SK-N-SH (cell line): Measurements from ENCODE around the gene LHX5. TPM values are rescaled to one million over a fixed set of nuclear protein-coding genes. Genes with fewer than 3 reads are reported as not detected.

Source experiments
- CTCF ChIA-PET: fragments of 300-600, 350-600 bp; formaldehyde crosslinking; extraction: SDS; loops from one replicate; lab custom pipeline; 2021; lab: Yijun Ruan, JAX
- POLR2A ChIA-PET: fragments of 350-600 bp; sonication (Branson Sonifier 250); formaldehyde crosslinking; extraction: SDS; loops from one replicate; lab custom pipeline; 2020; ENCODE audit warnings: antibody characterized with exemption, inconsistent platforms; lab: Yijun Ruan, JAX
- DNase-seq: peaks from one replicate; pipeline ENCODE4 v3.0.0; 2012
- H2AFZ ChIP-seq: fragments of 200-600 bp; sonication (generic); 2 replicates; pipeline ENCODE4 v1.8.1; 2016; ENCODE audit warnings: antibody characterized with exemption, mild to moderate bottlenecking, low read depth
- H3F3A ChIP-seq: fragments of 200-600 bp; sonication (generic); replicated peaks from 2 replicates; pipeline ENCODE3; 2016; ENCODE audit warnings: antibody characterized with exemption, mild to moderate bottlenecking; ENCODE audit not compliant: insufficient read depth
- H3K27ac ChIP-seq, 2 experiments: fragments of 200-500 bp in 1 of 2; fragments of 200-600 bp in 1 of 2; sonication (Bioruptor generic) in 1 of 2; sonication (generic), shearing (Covaris generic) in 1 of 2; 2 replicates each; pipeline versions ENCODE4 v1.5.1 to v1.6.1; 2014 to 2016; ENCODE audit warnings: low read depth in 2 of 2, inconsistent platforms in 1 of 2, low read length in 1 of 2, mild to moderate bottlenecking in 1 of 2, mixed read lengths in 1 of 2
- H3K27me3 ChIP-seq: fragments of 200-600 bp; sonication (generic), shearing (Covaris generic); 2 replicates; pipeline ENCODE4 v1.6.1; 2016; ENCODE audit warnings: mixed run types; ENCODE audit not compliant: insufficient read depth
- H3K36me3 ChIP-seq, 2 experiments: fragments of 200-500 bp in 1 of 2; fragments of 200-600 bp in 1 of 2; sonication (Bioruptor generic) in 1 of 2; sonication (generic) in 1 of 2; replicated peaks in 1 of 2; 2 replicates each; pipeline versions ENCODE3 to v1.5.1; 2014 to 2016; ENCODE audit warnings: low read length in 1 of 2, mild to moderate bottlenecking in 1 of 2; ENCODE audit not compliant: insufficient read depth in 2 of 2, control insufficient read depth in 1 of 2
- H3K4me1 ChIP-seq, 2 experiments: fragments of 200-500 bp in 1 of 2; fragments of 200-600 bp in 1 of 2; sonication (Bioruptor generic) in 1 of 2; sonication (generic), shearing (Covaris generic) in 1 of 2; 2 replicates each; pipeline versions ENCODE4 v1.5.1 to v1.6.1; 2014 to 2016; ENCODE audit warnings: low read depth in 1 of 2, low read length in 1 of 2, mixed run types in 1 of 2; ENCODE audit not compliant: insufficient read depth in 2 of 2, control insufficient read depth in 1 of 2
- H3K4me2 ChIP-seq: fragments of 200-600 bp; sonication (generic), shearing (Covaris generic); 2 replicates; pipeline ENCODE4 v1.6.1; 2017; ENCODE audit warnings: mixed run types
- H3K4me3 ChIP-seq, 2 experiments: fragments of 200-500 bp in 1 of 2; fragments of 200-600 bp in 1 of 2; sonication (Bioruptor generic) in 1 of 2; sonication (generic), shearing (Covaris generic) in 1 of 2; 2 replicates each; pipeline versions ENCODE4 v1.5.1 to v1.8.1; 2014 to 2016; ENCODE audit warnings: low read depth in 2 of 2, inconsistent platforms in 1 of 2, low read length in 1 of 2, mild to moderate bottlenecking in 1 of 2, mixed read lengths in 1 of 2, moderate library complexity in 1 of 2
- H3K79me2 ChIP-seq: fragments of 200-600 bp; sonication (generic); 2 replicates; pipeline ENCODE4 v1.8.1; 2017; ENCODE audit warnings: mild to moderate bottlenecking; ENCODE audit not compliant: insufficient read depth
- H3K9ac ChIP-seq: fragments of 200-600 bp; sonication (generic); 2 replicates; pipeline ENCODE4 v1.6.1; 2017; ENCODE audit warnings: mixed run types
- H3K9me2 ChIP-seq: fragments of 200-600 bp; sonication (generic); 2 replicates; pipeline ENCODE4 v1.6.1; 2017; ENCODE audit warnings: mixed run types
- H3K9me3 ChIP-seq: fragments of 200-600 bp; sonication (generic); 2 replicates; pipeline ENCODE4 v1.6.1; 2017; ENCODE audit warnings: mixed run types, mild to moderate bottlenecking, moderate library complexity
- H4K20me1 ChIP-seq: fragments of 200-600 bp; sonication (generic); 2 replicates; pipeline ENCODE4 v1.6.1; 2017; ENCODE audit warnings: mild to moderate bottlenecking, mixed run types; ENCODE audit not compliant: insufficient read depth
- CHD2 ChIP-seq: fragments of 150-350 bp; IDR thresholded peaks from 2 replicates; pipeline ENCODE4 v1.6.1; 2018; ENCODE audit warnings: low read length; ENCODE audit not compliant: partially characterized antibody
- ELF1 ChIP-seq: IDR thresholded peaks from 2 replicates; pipeline ENCODE4 v1.4.0; 2012
- EP300 ChIP-seq, 2 experiments: IDR thresholded peaks; 2 replicates each; pipeline versions ENCODE4 v1.4.0 to v1.6.1; 2012; ENCODE audit warnings: borderline replicate concordance in 1 of 2, low read depth in 1 of 2, low read length in 1 of 2
- EZH2phosphoT487 ChIP-seq: fragments of 200-600 bp; sonication (generic); IDR thresholded peaks from 2 replicates; pipeline ENCODE4 v1.6.1; 2017; ENCODE audit warnings: low read depth, mixed run types, mild to moderate bottlenecking, antibody characterized with exemption, moderate library complexity, borderline replicate concordance
- FOXJ3 ChIP-seq: sonication (generic); formaldehyde crosslinking; IDR thresholded peaks from 2 replicates; pipeline ENCODE4 v1.5.1; 2020; ENCODE audit warnings: mild to moderate bottlenecking, missing genetic modification reagents
- FOXM1 ChIP-seq: IDR thresholded peaks from 2 replicates; pipeline ENCODE4 v1.4.0; 2012; ENCODE audit warnings: low read depth, mild to moderate bottlenecking
- GABPA ChIP-seq: IDR thresholded peaks from 2 replicates; pipeline ENCODE4 v1.4.0; 2012; ENCODE audit warnings: low read depth, mild to moderate bottlenecking
- GATA2 ChIP-seq: sonication (generic); formaldehyde crosslinking; IDR thresholded peaks from 2 replicates; pipeline ENCODE4 v1.5.0; 2020; ENCODE audit warnings: mild to moderate bottlenecking, missing genetic modification reagents
- MEF2A ChIP-seq: IDR thresholded peaks from 2 replicates; pipeline ENCODE4 v1.4.0; 2012; ENCODE audit warnings: low read depth, borderline replicate concordance
- NFIC ChIP-seq: IDR thresholded peaks from 2 replicates; pipeline ENCODE4 v1.4.0; 2012; ENCODE audit warnings: borderline replicate concordance
- RCOR1 ChIP-seq: fragments of 150-350 bp; IDR thresholded peaks from 2 replicates; pipeline ENCODE4 v1.6.1; 2017; ENCODE audit warnings: antibody characterized with exemption, low read length
- RFX5 ChIP-seq: IDR thresholded peaks from 2 replicates; pipeline ENCODE4 v1.6.1; 2012; ENCODE audit warnings: mild to moderate bottlenecking, improper control_type of control experiment, low read length
- SIN3A ChIP-seq: IDR thresholded peaks from 2 replicates; pipeline ENCODE4 v1.6.1; 2012; ENCODE audit warnings: low read depth, mild to moderate bottlenecking, low read length, moderate library complexity, borderline replicate concordance
- SMC3 ChIP-seq: IDR thresholded peaks from 2 replicates; pipeline ENCODE4 v1.6.1; 2012; ENCODE audit warnings: low read depth, low read length, improper control_type of control experiment
- TAF1 ChIP-seq: IDR thresholded peaks from 2 replicates; pipeline ENCODE4 v1.6.1; 2012; ENCODE audit warnings: low read depth, mild to moderate bottlenecking, low read length, moderate library complexity, borderline replicate concordance
- TEAD4 ChIP-seq: IDR thresholded peaks from 2 replicates; pipeline ENCODE4 v1.4.0; 2012; ENCODE audit warnings: mild to moderate bottlenecking, borderline replicate concordance; ENCODE audit not compliant: insufficient read depth
- WGBS: methylation state at CpG from one replicate; pipeline ENCODE4 v1.1.6; 2017; ENCODE audit warnings: low lambda C conversion rate; 5-methylcytosine and 5-hydroxymethylcytosine counted together
- polyA plus RNA-seq, 3 experiments: library from polyadenylated mRNA; depleted of rRNA; stranded (reverse); fragments of >200 nt; gene quantifications; 2 replicates each; pipeline ENCODE4 v1.2.3, GENCODE V29; 2012
- TF ChIP-seq, protein P1 (sequence below): fragments of 200-600 bp; sonication (generic); IDR thresholded peaks from 2 replicates; pipeline ENCODE4 v1.6.1; 2017; ENCODE audit warnings: antibody characterized with exemption, mild to moderate bottlenecking, moderate library complexity
- TF ChIP-seq, protein P2 (sequence below): IDR thresholded peaks from 2 replicates; pipeline ENCODE4; 2012
- TF ChIP-seq, protein P3 (sequence below): fragments of 150-350 bp; IDR thresholded peaks from 2 replicates; pipeline ENCODE4 v1.6.1; 2016; ENCODE audit warnings: mild to moderate bottlenecking, low read depth, low read length

The LHX5 gene
- polyA plus RNA-seq, 1 of the 3 experiments (the other 2 are of a cell fraction): not detected

DNA sequence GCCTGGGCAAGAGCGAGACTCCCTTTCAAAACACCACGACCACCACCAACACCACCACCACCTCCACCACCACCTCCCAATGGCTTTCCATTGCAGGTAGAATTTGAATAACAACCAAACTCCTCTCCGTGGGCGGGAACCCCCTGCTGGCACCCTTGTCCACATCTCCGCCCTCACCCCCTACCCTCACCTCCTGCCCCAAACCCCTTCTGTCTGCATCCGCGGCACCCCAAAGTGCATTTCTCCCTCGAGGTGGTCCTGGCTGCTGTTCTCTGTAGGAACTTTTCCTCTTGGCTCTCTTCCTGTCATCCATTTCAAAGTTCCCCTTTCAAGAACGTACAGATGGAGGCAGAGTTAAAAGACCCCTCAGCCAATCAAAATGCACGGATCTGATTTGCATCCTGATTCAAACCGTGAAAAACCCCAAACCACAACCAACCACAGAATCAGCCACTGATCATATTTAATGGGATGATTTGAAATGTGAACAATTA is 45.7 kb downstream of the LHX5 start:
- H3K9me3 ChIP-seq: no peaks in the 10 kb centered on the region
- no peak overlapping the region for H3K27ac ChIP-seq
- H3K9me2 ChIP-seq: no peaks in the 10 kb centered on the region
- H3F3A ChIP-seq: no peaks in the 10 kb centered on the region
- no peaks in the 10 kb centered on the region for H4K20me1 ChIP-seq
- H3K36me3 ChIP-seq: no peaks in the 10 kb centered on the region
- TF ChIP-seq EZH2phosphoT487 (no peak), GABPA (no peak), FOXJ3 (CRISPR knock-in tag) (no peak), TAF1 (no peak), MEF2A (no peak), FOXM1 (no peak), RFX5 (no peak), GATA2 (no peak), CHD2 (no peak), RCOR1 (no peak), TEAD4 (no peak), NFIC (no peak), SIN3A (no peak), EP300 (IDR thresholded peaks at IDR 0.05; ENCODE audit: borderline replicate concordance in 1 of 2, low read depth in 1 of 2, low read length in 1 of 2) (no peak), SMC3 (no peak), ELF1 (no peak)
- TF ChIP-seq, protein P1, sequence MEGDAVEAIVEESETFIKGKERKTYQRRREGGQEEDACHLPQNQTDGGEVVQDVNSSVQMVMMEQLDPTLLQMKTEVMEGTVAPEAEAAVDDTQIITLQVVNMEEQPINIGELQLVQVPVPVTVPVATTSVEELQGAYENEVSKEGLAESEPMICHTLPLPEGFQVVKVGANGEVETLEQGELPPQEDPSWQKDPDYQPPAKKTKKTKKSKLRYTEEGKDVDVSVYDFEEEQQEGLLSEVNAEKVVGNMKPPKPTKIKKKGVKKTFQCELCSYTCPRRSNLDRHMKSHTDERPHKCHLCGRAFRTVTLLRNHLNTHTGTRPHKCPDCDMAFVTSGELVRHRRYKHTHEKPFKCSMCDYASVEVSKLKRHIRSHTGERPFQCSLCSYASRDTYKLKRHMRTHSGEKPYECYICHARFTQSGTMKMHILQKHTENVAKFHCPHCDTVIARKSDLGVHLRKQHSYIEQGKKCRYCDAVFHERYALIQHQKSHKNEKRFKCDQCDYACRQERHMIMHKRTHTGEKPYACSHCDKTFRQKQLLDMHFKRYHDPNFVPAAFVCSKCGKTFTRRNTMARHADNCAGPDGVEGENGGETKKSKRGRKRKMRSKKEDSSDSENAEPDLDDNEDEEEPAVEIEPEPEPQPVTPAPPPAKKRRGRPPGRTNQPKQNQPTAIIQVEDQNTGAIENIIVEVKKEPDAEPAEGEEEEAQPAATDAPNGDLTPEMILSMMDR: no peak
- TF ChIP-seq, protein P2, sequence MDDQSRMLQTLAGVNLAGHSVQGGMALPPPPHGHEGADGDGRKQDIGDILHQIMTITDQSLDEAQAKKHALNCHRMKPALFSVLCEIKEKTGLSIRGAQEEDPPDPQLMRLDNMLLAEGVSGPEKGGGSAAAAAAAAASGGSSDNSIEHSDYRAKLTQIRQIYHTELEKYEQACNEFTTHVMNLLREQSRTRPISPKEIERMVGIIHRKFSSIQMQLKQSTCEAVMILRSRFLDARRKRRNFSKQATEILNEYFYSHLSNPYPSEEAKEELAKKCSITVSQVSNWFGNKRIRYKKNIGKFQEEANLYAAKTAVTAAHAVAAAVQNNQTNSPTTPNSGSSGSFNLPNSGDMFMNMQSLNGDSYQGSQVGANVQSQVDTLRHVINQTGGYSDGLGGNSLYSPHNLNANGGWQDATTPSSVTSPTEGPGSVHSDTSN: no peak
- TF ChIP-seq, protein P3, sequence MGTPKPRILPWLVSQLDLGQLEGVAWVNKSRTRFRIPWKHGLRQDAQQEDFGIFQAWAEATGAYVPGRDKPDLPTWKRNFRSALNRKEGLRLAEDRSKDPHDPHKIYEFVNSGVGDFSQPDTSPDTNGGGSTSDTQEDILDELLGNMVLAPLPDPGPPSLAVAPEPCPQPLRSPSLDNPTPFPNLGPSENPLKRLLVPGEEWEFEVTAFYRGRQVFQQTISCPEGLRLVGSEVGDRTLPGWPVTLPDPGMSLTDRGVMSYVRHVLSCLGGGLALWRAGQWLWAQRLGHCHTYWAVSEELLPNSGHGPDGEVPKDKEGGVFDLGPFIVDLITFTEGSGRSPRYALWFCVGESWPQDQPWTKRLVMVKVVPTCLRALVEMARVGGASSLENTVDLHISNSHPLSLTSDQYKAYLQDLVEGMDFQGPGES: no peak
- peaks cover 0 to 5% of the 10 kb centered on the region in 2 experiments; a peak in 1 of 4 replicates for H3K4me1 ChIP-seq
- DNase-seq: no peak
- no peak overlapping the region for H3K9ac ChIP-seq
- no peaks in the 10 kb centered on the region for H3K27me3 ChIP-seq
- no peak overlapping the region for H3K4me2 ChIP-seq
- peaks cover 10% of the 10 kb centered on the region for H3K79me2 ChIP-seq
- H3K4me3 ChIP-seq: no peak overlapping the region
- POLR2A ChIA-PET: no interaction called here
- 67% methylated on average over 11 of the region's 11 CpGs for WGBS
- no peak overlapping the region for H2AFZ ChIP-seq
- CTCF ChIA-PET: interaction anchor here (0.6 to 4.7 kb wide), 43 partner anchors 9 to 490 kb away, joined by 3 to 42 read pairs (median 4); partner anchors contain the start of gene SDS
